ENCODE data around the gene COLGALT1.

The COLGALT1 gene

DNA sequence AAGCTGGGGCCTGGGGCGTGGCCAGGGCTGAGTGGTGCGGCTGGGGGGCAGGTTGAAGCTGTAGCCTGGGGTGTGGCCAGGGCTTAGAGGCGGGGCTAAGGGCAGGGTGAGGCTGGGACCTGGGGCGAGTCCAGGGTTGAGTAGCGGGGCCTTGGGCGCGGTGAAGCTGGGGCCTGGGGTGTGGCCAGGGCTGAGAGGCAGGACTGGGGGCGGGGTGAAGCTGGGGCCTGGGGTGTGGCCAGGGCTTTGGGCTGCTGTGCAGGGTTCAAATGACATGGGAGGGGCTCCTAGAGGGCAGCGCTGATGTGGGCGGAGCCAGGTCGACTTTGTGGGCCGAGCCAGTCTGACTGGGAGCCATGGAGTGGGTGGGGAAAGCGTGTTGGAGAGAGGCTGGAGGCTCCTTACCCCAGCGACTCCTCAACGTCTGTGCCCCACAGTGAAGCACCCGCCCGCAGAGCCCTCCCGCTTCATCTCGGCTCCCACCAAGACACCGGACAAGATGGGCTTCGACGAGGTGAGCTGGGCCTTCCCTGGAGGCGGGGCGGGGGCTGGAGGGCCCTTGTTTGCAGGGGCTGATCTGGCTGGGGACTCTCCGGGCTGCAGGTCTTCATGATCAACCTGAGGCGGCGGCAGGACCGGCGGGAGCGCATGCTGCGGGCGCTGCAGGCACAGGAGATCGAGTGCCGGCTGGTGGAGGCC, 21.5 kb downstream of the COLGALT1 start:
- no peak for DNase-seq (ENCODE audit: low read depth)
- no peak overlapping the region for H3K4me3 ChIP-seq (ENCODE audit: control insufficient read depth, low read depth, low read length)
- TF ChIP-seq, protein P1, sequence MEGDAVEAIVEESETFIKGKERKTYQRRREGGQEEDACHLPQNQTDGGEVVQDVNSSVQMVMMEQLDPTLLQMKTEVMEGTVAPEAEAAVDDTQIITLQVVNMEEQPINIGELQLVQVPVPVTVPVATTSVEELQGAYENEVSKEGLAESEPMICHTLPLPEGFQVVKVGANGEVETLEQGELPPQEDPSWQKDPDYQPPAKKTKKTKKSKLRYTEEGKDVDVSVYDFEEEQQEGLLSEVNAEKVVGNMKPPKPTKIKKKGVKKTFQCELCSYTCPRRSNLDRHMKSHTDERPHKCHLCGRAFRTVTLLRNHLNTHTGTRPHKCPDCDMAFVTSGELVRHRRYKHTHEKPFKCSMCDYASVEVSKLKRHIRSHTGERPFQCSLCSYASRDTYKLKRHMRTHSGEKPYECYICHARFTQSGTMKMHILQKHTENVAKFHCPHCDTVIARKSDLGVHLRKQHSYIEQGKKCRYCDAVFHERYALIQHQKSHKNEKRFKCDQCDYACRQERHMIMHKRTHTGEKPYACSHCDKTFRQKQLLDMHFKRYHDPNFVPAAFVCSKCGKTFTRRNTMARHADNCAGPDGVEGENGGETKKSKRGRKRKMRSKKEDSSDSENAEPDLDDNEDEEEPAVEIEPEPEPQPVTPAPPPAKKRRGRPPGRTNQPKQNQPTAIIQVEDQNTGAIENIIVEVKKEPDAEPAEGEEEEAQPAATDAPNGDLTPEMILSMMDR (IDR thresholded peaks at IDR 0.05; ENCODE audit: control insufficient read depth, insufficient read depth, low read depth, low read length, missing control alignments): no peak

DNA sequence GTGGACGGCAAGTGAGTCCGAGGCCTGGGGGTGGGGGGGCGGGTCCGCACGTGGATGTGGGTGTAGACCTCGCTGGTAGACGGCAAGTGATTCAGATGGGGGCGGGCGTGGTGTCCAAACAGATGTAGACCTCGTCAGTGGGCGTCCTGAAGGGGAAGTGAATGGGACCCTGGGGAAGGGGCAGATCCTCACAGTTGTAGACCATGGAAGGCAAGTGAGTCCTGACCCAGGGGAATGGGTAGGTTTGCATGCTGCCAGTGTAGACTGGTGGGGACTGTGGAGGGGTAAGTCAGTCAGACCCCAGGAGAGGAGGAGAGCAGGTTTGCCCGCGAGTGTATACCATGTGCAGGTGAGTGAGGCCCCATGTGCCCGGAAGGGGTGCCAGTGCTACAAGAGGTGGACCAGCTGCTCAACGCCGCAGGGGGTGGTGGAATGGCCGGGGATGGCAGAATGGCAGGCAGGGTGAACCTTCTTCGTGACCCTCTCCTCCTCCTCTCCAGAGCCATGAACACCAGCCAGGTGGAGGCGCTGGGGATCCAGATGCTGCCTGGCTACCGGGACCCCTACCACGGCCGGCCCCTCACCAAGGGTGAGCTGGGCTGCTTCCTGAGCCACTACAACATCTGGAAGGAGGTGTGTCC, 22.1 kb downstream of the COLGALT1 start:
- H3K4me3 ChIP-seq (ENCODE audit: control insufficient read depth, low read depth, low read length): no peak overlapping the region
- TF ChIP-seq, protein P1 (IDR thresholded peaks at IDR 0.05; ENCODE audit: control insufficient read depth, insufficient read depth, low read depth, low read length, missing control alignments): no peak
- DNase-seq (ENCODE audit: low read depth): no peak

DNA sequence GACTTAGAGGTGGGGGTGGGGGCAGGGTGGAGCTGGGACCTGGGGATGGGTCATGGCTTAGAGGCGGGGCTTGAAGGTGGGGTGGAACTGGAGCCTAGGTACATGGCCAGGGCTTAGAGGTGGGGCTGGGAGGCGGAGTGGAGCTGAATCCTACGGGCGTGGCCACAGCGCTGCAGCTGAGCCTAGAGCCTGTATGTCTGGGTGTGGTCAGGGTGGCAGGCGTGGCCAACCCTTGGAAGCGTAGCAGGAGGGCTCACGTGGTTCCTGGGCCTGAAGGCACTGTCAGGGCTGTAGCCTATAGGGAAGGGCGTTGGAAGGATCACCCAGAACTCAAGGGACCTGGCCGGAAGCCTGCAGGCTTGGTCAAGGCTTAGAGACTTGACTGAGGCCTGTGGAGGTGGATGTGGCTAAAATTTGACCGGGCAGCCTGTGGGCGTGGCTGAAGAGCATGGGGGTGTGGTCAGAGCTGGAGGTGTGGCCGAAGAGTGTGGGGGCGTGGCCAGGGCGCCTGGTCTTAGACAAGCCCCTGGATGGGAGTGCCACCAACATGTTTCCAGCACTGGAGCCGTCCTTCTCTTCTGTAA, 24.3 kb downstream of the COLGALT1 start:
- H3K4me3 ChIP-seq (ENCODE audit: control insufficient read depth, low read depth, low read length): no peak overlapping the region
- no peak for DNase-seq (ENCODE audit: low read depth)
- TF ChIP-seq, protein P1 (IDR thresholded peaks at IDR 0.05; ENCODE audit: control insufficient read depth, insufficient read depth, low read depth, low read length, missing control alignments): no peak

DNA sequence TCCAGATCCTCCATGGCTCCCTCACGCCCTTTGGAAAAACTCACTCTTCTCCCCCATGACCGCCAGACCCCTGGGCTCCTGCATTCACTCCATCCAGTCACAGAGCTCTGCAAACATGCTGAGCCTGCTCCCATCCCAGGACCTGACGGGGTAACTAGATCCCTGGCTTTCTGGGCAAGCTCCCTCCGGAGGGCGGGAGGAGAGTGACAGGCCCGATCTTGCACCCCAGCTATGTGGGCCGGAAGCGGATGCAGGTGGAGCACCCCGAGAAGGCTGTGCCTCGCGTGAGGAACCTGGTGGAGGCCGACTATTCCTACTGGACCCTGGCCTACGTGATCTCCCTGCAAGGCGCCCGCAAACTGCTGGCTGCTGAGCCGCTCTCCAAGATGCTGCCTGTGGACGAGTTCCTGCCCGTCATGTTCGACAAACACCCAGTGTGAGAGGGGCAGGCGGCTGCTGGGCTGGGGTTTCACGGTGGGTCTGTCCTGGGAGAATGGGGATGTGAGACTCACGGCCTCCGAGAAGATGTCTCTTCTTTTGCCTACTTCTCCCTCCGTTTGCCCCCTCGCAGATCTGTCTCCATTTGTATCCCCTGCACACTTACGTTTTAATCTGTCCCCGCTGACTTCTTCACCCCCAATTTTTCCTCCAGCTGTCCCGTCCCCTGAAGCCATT, 25.2 kb downstream of the COLGALT1 start:
- TF ChIP-seq, protein P1 (IDR thresholded peaks at IDR 0.05; ENCODE audit: control insufficient read depth, insufficient read depth, low read depth, low read length, missing control alignments): peak; percentile 6
- no peak overlapping the region for H3K4me3 ChIP-seq (ENCODE audit: control insufficient read depth, low read depth, low read length)
- DNase-seq (ENCODE audit: low read depth): no peak

DNA sequence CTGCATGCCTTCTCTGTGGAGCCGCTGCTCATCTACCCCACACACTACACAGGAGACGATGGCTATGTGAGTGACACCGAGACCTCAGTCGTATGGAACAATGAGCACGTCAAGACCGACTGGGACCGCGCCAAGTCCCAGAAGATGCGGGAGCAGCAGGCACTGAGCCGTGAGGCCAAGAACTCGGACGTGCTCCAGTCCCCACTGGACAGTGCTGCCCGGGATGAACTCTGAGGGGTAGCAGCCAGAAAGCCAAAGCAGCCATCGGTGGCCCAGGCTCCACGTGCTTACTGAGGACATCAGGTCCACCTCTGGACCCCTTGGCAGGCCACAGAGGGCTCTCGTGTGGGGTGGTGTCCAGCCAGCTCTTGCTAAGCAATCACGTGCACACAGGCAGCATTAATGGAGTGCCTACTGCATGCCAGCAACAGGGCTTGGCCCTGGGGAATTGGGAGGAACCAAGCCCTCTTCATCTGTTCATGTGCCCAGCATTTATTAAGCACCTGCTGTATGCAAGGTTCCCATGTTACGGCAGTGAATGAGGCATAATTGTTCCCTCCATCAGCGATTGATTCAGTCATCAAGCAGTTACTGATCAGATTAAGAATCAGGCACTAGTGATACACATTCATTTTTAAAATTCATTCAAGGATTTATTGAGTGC, 25.9 kb downstream of the COLGALT1 start:
- DNase-seq (ENCODE audit: low read depth): no peak
- TF ChIP-seq, protein P1 (IDR thresholded peaks at IDR 0.05; ENCODE audit: control insufficient read depth, insufficient read depth, low read depth, low read length, missing control alignments): no peak
- H3K4me3 ChIP-seq (ENCODE audit: control insufficient read depth, low read depth, low read length): no peak overlapping the region

DNA sequence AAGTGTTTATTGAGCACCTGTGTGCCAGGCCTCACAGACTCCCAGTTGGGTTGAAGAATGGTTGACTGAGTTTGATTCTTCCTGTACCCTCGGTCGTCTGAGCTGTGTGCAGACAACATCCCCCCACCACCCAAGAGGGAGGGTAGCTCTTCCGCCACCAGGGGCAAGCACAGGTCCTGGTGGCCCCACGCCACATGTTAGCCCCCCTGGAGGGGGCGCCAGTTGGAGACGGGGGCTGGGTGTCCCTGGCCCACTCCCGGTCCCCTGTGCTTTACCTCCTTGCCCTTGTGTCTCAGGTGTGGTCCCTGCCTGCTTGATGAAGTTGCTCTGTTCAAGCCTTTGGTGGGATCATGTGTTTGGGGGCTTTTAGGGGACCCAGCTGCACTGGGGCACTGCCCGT, 27.2 kb downstream of the COLGALT1 start:
- DNase-seq (ENCODE audit: low read depth): no peak
- H3K4me3 ChIP-seq (ENCODE audit: control insufficient read depth, low read depth, low read length): no peak overlapping the region
- TF ChIP-seq, protein P1 (IDR thresholded peaks at IDR 0.05; ENCODE audit: control insufficient read depth, insufficient read depth, low read depth, low read length, missing control alignments): no peak

Data from AG09309 (cell line).